ENCODE results near the gene PGM1. TPM values are rescaled to one million over a fixed set of nuclear protein-coding genes. Genes with fewer than 3 reads are reported as not detected.

The PGM1 gene
- total and polyA plus RNA-seq, 10 of the 15 experiments (the other 5 are each of a cell fraction or from before 2014, with no cell fraction given) = 22.5 to 72.6 (median 50.8) TPM

DNA sequence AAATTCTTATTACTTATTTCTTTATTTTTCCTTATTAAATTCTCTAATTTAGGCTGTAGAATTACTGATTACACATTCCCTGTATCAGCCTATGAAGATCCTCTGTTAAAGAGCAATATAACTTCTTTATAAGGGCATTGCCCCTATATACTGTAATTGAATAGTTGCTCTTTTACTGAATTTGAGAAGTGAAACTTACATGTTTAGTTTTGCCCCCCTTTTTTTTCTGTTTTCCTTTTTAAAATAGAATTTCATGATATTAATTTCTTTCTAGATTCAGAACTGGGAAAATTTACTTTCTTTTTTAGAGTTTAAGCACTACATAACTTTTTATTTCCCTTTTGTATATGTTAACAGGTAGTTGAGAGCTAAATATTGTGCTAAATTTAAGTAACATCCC is 29.5 kb upstream of the PGM1 start:
- in situ Hi-C loops (cut with MboI) (no loop called here), intact Hi-C loops (cut with micrococcal nuclease; ENCODE audit: unreplicated experiment) (no loop called here)
- Histone ChIP-seq H3K27me3 (replicated peaks in 1 of 2; ENCODE audit: control insufficient read depth in 2 of 2, insufficient read depth in 2 of 2, low read length in 1 of 2) (no peaks in the 10 kb centered on the region), H3K4me3 (no peak overlapping the region), H4K20me1 (ENCODE audit: control insufficient read depth, insufficient read depth) (no peaks in the 10 kb centered on the region), H3K9ac (ENCODE audit: control insufficient read depth, insufficient read depth, low read length) (no peak overlapping the region), H3K27ac (ENCODE audit: control insufficient read depth, insufficient read depth) (peak overlapping the region; percentile 81), H3K36me3 (ENCODE audit: control insufficient read depth in 2 of 2, insufficient read depth in 2 of 2, low read length in 1 of 2) (no peaks in the 10 kb centered on the region), H3K9me3 (replicated peaks; ENCODE audit: control insufficient read depth, insufficient read depth, low read length) (no peaks in the 10 kb centered on the region; the same call in 2 of the 3 replicates), H3K4me2 (ENCODE audit: control insufficient read depth, insufficient read depth) (peak overlapping the region; percentile 72; the same call in 1 of the 2 replicates), H2AFZ (ENCODE audit: control insufficient read depth, low read depth, low read length) (no peak overlapping the region; the same call in 1 of the 2 replicates), H3K79me2 (ENCODE audit: control insufficient read depth, insufficient read depth, low read length) (no peaks in the 10 kb centered on the region), H3K4me1 (ENCODE audit: control insufficient read depth, insufficient read depth, low read length) (peaks cover 10% of the 10 kb centered on the region)
- DNase-seq (ENCODE audit: low read depth, low spot score) (no peak), ATAC-seq (peak; percentile 94), FAIRE-seq (no peak)
- CTCF ChIA-PET = interaction anchor here (0.7 to 1.3 kb wide), 7 partner anchors 8 to 39 kb away, joined by 3 to 4 read pairs (median 3); partner anchors contain the start of gene PGM1
- no TSS peak for BruUV-seq (replicated peaks)
- SMC1A ChIA-PET (ENCODE audit: uncharacterized antibody, unreplicated experiment) = interaction anchor here (0.9 to 1.7 kb wide), 6 partner anchors 9 to 111 kb away, joined by 3 to 8 read pairs (median 4); partner anchors contain the start of genes EFCAB7 and ITGB3BP
- RAD21 ChIA-PET (ENCODE audit: unreplicated experiment) = interaction anchor here (1.0 kb wide), 2 partner anchors 29 to 43 kb away, joined by 3 read pairs; partner anchors contain the start of gene PGM1
- POLR2A ChIA-PET = no interaction called here
- TF ChIP-seq PAX5 (IDR thresholded peaks at IDR 0.05; ENCODE audit: borderline replicate concordance, low read depth, low read length) = no peak
- TF ChIP-seq, protein P1, sequence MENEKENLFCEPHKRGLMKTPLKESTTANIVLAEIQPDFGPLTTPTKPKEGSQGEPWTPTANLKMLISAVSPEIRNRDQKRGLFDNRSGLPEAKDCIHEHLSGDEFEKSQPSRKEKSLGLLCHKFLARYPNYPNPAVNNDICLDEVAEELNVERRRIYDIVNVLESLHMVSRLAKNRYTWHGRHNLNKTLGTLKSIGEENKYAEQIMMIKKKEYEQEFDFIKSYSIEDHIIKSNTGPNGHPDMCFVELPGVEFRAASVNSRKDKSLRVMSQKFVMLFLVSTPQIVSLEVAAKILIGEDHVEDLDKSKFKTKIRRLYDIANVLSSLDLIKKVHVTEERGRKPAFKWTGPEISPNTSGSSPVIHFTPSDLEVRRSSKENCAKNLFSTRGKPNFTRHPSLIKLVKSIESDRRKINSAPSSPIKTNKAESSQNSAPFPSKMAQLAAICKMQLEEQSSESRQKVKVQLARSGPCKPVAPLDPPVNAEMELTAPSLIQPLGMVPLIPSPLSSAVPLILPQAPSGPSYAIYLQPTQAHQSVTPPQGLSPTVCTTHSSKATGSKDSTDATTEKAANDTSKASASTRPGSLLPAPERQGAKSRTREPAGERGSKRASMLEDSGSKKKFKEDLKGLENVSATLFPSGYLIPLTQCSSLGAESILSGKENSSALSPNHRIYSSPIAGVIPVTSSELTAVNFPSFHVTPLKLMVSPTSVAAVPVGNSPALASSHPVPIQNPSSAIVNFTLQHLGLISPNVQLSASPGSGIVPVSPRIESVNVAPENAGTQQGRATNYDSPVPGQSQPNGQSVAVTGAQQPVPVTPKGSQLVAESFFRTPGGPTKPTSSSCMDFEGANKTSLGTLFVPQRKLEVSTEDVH (IDR thresholded peaks at IDR 0.05; ENCODE audit: low read depth, partially characterized antibody) = no peak
- TF ChIP-seq, protein P2, sequence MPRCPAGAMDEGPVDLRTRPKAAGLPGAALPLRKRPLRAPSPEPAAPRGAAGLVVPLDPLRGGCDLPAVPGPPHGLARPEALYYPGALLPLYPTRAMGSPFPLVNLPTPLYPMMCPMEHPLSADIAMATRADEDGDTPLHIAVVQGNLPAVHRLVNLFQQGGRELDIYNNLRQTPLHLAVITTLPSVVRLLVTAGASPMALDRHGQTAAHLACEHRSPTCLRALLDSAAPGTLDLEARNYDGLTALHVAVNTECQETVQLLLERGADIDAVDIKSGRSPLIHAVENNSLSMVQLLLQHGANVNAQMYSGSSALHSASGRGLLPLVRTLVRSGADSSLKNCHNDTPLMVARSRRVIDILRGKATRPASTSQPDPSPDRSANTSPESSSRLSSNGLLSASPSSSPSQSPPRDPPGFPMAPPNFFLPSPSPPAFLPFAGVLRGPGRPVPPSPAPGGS (IDR thresholded peaks at IDR 0.05; ENCODE audit: borderline replicate concordance, insufficient read depth, low read depth, low read length, poor library complexity, severe bottlenecking) = no peak
- TF ChIP-seq RCOR1 (conservative IDR thresholded peaks at IDR 0.05; ENCODE audit: low read depth, low read length) = no peak
- TF ChIP-seq, protein P3, sequence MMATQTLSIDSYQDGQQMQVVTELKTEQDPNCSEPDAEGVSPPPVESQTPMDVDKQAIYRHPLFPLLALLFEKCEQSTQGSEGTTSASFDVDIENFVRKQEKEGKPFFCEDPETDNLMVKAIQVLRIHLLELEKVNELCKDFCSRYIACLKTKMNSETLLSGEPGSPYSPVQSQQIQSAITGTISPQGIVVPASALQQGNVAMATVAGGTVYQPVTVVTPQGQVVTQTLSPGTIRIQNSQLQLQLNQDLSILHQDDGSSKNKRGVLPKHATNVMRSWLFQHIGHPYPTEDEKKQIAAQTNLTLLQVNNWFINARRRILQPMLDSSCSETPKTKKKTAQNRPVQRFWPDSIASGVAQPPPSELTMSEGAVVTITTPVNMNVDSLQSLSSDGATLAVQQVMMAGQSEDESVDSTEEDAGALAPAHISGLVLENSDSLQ (IDR thresholded peaks at IDR 0.05) = no peak
- TF ChIP-seq, protein P4, sequence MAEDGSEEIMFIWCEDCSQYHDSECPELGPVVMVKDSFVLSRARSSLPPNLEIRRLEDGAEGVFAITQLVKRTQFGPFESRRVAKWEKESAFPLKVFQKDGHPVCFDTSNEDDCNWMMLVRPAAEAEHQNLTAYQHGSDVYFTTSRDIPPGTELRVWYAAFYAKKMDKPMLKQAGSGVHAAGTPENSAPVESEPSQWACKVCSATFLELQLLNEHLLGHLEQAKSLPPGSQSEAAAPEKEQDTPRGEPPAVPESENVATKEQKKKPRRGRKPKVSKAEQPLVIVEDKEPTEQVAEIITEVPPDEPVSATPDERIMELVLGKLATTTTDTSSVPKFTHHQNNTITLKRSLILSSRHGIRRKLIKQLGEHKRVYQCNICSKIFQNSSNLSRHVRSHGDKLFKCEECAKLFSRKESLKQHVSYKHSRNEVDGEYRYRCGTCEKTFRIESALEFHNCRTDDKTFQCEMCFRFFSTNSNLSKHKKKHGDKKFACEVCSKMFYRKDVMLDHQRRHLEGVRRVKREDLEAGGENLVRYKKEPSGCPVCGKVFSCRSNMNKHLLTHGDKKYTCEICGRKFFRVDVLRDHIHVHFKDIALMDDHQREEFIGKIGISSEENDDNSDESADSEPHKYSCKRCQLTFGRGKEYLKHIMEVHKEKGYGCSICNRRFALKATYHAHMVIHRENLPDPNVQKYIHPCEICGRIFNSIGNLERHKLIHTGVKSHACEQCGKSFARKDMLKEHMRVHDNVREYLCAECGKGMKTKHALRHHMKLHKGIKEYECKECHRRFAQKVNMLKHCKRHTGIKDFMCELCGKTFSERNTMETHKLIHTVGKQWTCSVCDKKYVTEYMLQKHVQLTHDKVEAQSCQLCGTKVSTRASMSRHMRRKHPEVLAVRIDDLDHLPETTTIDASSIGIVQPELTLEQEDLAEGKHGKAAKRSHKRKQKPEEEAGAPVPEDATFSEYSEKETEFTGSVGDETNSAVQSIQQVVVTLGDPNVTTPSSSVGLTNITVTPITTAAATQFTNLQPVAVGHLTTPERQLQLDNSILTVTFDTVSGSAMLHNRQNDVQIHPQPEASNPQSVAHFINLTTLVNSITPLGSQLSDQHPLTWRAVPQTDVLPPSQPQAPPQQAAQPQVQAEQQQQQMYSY (CRISPR knock-in tag; IDR thresholded peaks at IDR 0.05) = no peak
- TF ChIP-seq GATAD2B (conservative IDR thresholded peaks at IDR 0.05; ENCODE audit: low read depth) = no peak
- TF ChIP-seq TBL1XR1 (IDR thresholded peaks at IDR 0.05; ENCODE audit: low read depth, low read length) = no peak

Data from GM12878 (cell line).